B cell (primary cell): ENCODE measurements around the gene ZNF35.

Experiments used
- CTCF ChIP-seq: fragments of 200-600 bp; IDR thresholded peaks from one replicate; pipeline ENCODE4 v1.8.0; 2022; ENCODE audit warnings: antibody characterized with exemption, mild to moderate bottlenecking
- EZH2 ChIP-seq: IDR thresholded peaks from 2 replicates; pipeline ENCODE4 v1.6.1; 2012; ENCODE audit warnings: borderline replicate concordance, low read depth, mild to moderate bottlenecking, moderate library complexity, low read length; ENCODE audit not compliant: insufficient read depth, poor library complexity, severe bottlenecking

DNA sequence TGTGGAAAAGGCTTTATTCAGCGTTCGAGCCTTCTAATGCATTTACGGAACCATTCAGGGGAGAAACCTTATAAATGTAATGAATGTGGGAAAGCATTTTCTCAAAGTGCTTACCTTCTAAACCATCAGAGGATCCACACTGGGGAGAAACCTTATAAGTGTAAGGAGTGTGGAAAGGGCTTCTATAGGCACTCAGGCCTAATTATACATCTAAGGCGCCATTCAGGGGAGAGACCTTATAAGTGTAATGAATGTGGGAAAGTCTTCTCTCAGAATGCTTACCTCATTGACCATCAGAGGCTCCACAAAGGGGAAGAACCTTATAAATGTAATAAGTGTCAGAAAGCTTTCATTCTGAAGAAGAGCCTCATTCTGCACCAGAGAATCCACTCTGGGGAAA lies 6.2 kb upstream of the ZNF35 start:
- TF ChIP-seq CTCF (no peak), EZH2 (no peak)
